ENCODE data around the gene STAG1.
"Not testable (repeated sequence)": the region's sequence is repeated elsewhere in the genome, so short reads cannot be mapped to it uniquely, and the experiment has no call there.

STAG1 gene

GRCh38 chr3:136544532-136544931 lies 207.6 kb downstream of the STAG1 start:
- peak; percentile 52 for DNase-seq (ENCODE audit: low read depth)
- H3K4me3 ChIP-seq (ENCODE audit: low read length) = no peak overlapping the region
- TF ChIP-seq CTCF (conservative IDR thresholded peaks at IDR 0.05; ENCODE audit: low read length) = no peak

GRCh38 chr3:136543385-136543784 lies 208.8 kb downstream of the STAG1 start:
- peak; percentile 18 for DNase-seq (ENCODE audit: low read depth)
- H3K4me3 ChIP-seq (ENCODE audit: low read length) = no peak overlapping the region
- no peak for TF ChIP-seq CTCF (conservative IDR thresholded peaks at IDR 0.05; ENCODE audit: low read length)

GRCh38 chr3:136535906-136536305 lies 216.3 kb downstream of the STAG1 start:
- no peak for DNase-seq (ENCODE audit: low read depth)
- TF ChIP-seq CTCF (conservative IDR thresholded peaks at IDR 0.05; ENCODE audit: low read length) = no peak

GRCh38 chr3:136532766-136533165 lies 219.4 kb downstream of the STAG1 start:
- H3K4me3 ChIP-seq (ENCODE audit: low read length) = no peak overlapping the region
- DNase-seq (ENCODE audit: low read depth) = no peak
- no peak for TF ChIP-seq CTCF (conservative IDR thresholded peaks at IDR 0.05; ENCODE audit: low read length)

More at GRCh38 chr3:136535906-136536305, 216.3 kb downstream of the STAG1 start:
- H3K4me3 ChIP-seq (ENCODE audit: low read length) = no peak overlapping the region

- no peak for DNase-seq (ENCODE audit: low read depth)
- no peak for TF ChIP-seq CTCF (conservative IDR thresholded peaks at IDR 0.05; ENCODE audit: low read length)
- H3K4me3 ChIP-seq (ENCODE audit: low read length) = no peak overlapping the region
Observed at GRCh38 chr3:136518102-136518501, 234.1 kb downstream of the STAG1 start.

GRCh38 chr3:136516656-136517055 lies 235.5 kb downstream of the STAG1 start:
- DNase-seq (ENCODE audit: low read depth) = no peak
- TF ChIP-seq CTCF (conservative IDR thresholded peaks at IDR 0.05; ENCODE audit: low read length) = no peak
- no peak overlapping the region for H3K4me3 ChIP-seq (ENCODE audit: low read length)

GRCh38 chr3:136516095-136516494 lies 236.1 kb downstream of the STAG1 start:
- no peak for TF ChIP-seq CTCF (conservative IDR thresholded peaks at IDR 0.05; ENCODE audit: low read length)
- DNase-seq (ENCODE audit: low read depth) = no peak
- H3K4me3 ChIP-seq (ENCODE audit: low read length) = no peak overlapping the region

GRCh38 chr3:136514533-136514932 lies 237.6 kb downstream of the STAG1 start:
- not testable (repeated sequence) for DNase-seq (ENCODE audit: low read depth)

More at GRCh38 chr3:136514533-136514932, 237.6 kb downstream of the STAG1 start:
- not testable (repeated sequence) for H3K4me3 ChIP-seq (ENCODE audit: low read length)

Data from AG10803 (cell line).